ENCODE measurements around the gene NUP210.

NUP210 gene

GRCh38 chr3:13345772-13346171, 74.3 kb downstream of the NUP210 start:
- no peak overlapping the region for H3K4me3 ChIP-seq (ENCODE audit: low read depth, low read length)
- TF ChIP-seq CTCF (IDR thresholded peaks at IDR 0.05; ENCODE audit: insufficient read depth, low read depth, low read length, missing control alignments): no peak
- DNase-seq (ENCODE audit: low read depth): no peak

DNA sequence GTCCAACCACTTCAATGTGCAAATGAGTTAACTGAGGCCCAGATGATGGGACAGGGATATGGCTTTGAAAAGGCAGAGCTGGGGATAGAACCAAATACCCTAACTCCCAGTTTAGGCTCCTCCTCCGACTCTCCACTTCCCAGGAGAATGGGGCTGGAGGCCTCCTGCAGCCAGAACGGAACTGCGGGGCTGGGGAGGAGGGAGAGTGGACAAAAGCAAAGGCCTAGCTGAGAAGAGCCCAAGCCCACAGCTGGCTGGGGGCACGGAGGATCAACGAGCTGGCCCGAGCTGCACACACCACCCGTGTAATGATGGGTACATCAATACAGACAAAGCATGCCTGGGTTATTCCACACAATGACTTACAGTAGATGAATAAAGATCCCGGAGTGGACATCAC, 74.8 kb downstream of the NUP210 start:
- no peak for DNase-seq (ENCODE audit: low read depth)
- no peak overlapping the region for H3K4me3 ChIP-seq (ENCODE audit: low read depth, low read length)
- TF ChIP-seq CTCF (IDR thresholded peaks at IDR 0.05; ENCODE audit: insufficient read depth, low read depth, low read length, missing control alignments): no peak

DNA sequence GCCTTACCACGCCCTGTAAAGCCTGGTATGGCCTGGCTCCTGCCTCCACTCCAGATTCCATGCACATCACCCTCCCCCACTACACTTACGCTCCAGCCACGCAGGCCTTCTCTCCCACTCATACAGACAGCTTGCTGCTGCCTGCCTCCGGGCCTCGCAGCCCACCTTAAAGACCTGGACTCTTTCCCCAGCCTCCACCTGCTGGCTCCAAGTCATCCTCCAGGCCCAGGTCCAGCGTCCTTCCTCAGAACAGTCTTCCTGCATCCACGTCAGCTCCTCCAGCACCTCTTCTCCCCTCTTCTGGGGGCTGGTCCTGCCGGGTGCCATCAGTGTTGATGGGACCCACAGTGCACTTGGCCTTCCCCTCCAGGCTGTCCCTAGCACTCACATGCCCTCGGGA, 75.5 kb downstream of the NUP210 start:
- no peak for DNase-seq (ENCODE audit: low read depth)
- TF ChIP-seq CTCF (IDR thresholded peaks at IDR 0.05; ENCODE audit: insufficient read depth, low read depth, low read length, missing control alignments): no peak
- no peak overlapping the region for H3K4me3 ChIP-seq (ENCODE audit: low read depth, low read length)

DNA sequence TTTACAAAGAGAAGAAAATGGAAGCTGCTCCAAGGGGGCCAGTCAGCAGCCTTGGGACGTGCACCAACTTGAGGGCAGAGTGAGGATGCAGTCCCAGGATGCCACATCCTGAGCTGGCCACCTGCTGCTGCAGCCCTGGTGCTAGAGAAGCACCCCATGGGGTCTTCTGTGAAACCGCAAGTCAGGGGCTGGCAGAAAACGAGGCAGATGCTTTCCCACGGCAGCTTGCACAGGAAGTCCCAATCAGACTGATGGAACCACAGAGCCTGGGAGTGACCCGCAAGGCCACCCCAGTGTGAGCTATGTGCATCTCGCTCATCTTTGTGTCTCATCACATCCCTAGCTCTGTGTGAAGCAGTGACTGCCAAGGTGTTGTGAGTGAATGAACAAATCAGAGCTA, 76.5 kb downstream of the NUP210 start:
- no peak overlapping the region for H3K4me3 ChIP-seq (ENCODE audit: low read depth, low read length)
- TF ChIP-seq CTCF (IDR thresholded peaks at IDR 0.05; ENCODE audit: insufficient read depth, low read depth, low read length, missing control alignments): no peak
- no peak for DNase-seq (ENCODE audit: low read depth)

GRCh38 chr3:13341229-13341905, 78.8 kb downstream of the NUP210 start:
- DNase-seq (ENCODE audit: low read depth): no peak
- no peak for TF ChIP-seq CTCF (IDR thresholded peaks at IDR 0.05; ENCODE audit: insufficient read depth, low read depth, low read length, missing control alignments)
- H3K4me3 ChIP-seq (ENCODE audit: low read depth, low read length): no peak overlapping the region

DNA sequence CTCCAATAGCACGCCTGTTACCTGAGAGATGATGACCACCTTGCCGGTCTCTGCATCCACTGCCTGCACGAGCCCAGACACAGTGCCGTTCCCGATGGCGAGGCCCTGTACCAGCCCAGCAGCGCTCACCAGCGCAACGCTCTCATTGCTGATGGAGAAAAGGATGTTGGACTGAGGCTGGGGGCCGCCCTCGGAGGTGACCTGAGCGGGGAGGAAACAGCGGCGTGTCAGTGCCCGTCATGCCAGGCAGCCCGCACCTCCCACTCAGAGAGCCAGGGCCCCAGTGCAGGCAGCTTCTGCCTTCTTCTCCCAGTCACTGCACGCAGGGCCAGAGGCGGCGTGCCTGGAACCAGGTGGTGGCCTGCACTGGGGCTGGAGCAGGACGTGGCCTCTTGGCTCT, 80.3 kb downstream of the NUP210 start:
- TF ChIP-seq CTCF (IDR thresholded peaks at IDR 0.05; ENCODE audit: insufficient read depth, low read depth, low read length, missing control alignments): no peak
- DNase-seq (ENCODE audit: low read depth): no peak
- no peak overlapping the region for H3K4me3 ChIP-seq (ENCODE audit: low read depth, low read length)

DNA sequence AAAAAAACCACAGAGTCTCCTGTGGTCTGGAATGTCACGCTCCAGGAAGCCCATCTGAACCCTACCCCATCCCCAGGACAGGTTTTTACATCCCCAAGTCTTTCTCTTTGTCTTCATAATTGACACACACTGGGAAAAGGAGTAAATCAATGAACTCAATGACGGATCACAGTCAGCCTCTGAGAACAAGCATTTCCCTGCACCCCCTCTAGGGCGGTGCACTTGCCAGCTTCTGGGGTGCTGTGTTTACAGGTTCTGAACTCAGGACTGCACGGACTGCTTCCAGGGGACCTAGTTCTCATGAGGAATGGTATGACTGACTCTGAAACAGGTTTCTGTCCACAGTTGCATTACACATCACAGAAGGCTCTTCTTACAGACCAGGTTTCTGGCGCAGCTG, 81.1 kb downstream of the NUP210 start:
- no peak for TF ChIP-seq CTCF (IDR thresholded peaks at IDR 0.05; ENCODE audit: insufficient read depth, low read depth, low read length, missing control alignments)
- no peak overlapping the region for H3K4me3 ChIP-seq (ENCODE audit: low read depth, low read length)

More for the DNA sequence above, 81.1 kb downstream of the NUP210 start:
- DNase-seq (ENCODE audit: low read depth): no peak

All from GM12865 (cell line).